ENCODE measurements around the gene RDH12. TPM values are rescaled to one million over a fixed set of nuclear protein-coding genes. Genes with fewer than 3 reads are reported as not detected.

RDH12 gene

DNA sequence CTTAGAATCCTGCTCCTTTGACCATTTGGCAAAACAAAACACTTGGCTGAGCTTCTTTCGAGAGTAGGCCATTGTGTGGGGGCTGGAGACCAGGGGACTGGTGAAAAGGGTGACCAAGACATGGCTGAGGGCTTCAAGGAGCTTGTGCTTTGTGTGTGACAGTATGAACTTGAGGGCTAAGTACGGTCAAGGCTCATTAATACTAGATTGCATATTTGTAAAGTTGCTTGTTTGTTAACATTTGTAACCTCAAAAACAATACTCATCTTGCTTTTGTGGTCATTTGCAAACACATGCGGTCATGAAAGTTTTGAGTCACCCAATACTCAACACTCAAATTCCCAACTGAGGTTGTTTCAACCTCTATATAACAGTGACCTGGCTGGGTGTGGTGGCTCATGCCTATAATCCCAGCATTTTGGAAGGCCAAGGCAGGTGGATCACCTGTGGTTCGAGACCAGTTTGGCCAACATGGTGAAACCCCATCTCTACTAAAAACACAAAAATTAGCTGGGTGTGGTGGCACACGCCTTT, 72.2 kb downstream of the RDH12 start:
- H3K27me3 ChIP-seq (ENCODE audit: insufficient read depth, low read length, poor library complexity), result no peaks in the 10 kb centered on the region
- H3K4me2 ChIP-seq (ENCODE audit: low read length), result no peak overlapping the region
- H4K5ac ChIP-seq (ENCODE audit: low read length), result no peak overlapping the region
- H3K27ac ChIP-seq (ENCODE audit: low read depth, low read length), result no peak overlapping the region
- no CpG with 5 or more reads among the region's 5 CpGs for WGBS (ENCODE audit: extremely low coverage, insufficient coverage, low lambda C conversion rate)
- no peak overlapping the region for H3K4ac ChIP-seq (ENCODE audit: low read depth, low read length)
- DNase-seq, result no peak
- H3K9ac ChIP-seq (ENCODE audit: low read length), result no peak overlapping the region
- no peak overlapping the region for H2BK5ac ChIP-seq (ENCODE audit: low read length)
- H2AK5ac ChIP-seq (ENCODE audit: low read length), result no peak overlapping the region
- no peaks in the 10 kb centered on the region for H3K79me2 ChIP-seq (ENCODE audit: control insufficient read depth, insufficient read depth, low read length)
- H3K4me3 ChIP-seq (ENCODE audit: low read length), result no peak overlapping the region
- no peak overlapping the region for H4K8ac ChIP-seq (ENCODE audit: low read depth, low read length)
- no peak overlapping the region for H2BK120ac ChIP-seq (ENCODE audit: low read depth, low read length)
- no peaks in the 10 kb centered on the region for H3K4me1 ChIP-seq (ENCODE audit: control insufficient read depth, low read depth, low read length)
- no peaks in the 10 kb centered on the region for H3K79me1 ChIP-seq (ENCODE audit: low read length)
- H3K18ac ChIP-seq (ENCODE audit: low read length), result no peak overlapping the region
- peaks cover 5% of the 10 kb centered on the region for H3K36me3 ChIP-seq (ENCODE audit: control insufficient read depth, insufficient read depth, low read length)
- no peak overlapping the region for H3K56ac ChIP-seq (ENCODE audit: low read length)
- H2BK15ac ChIP-seq (replicated peaks; ENCODE audit: low read depth), result no peak overlapping the region
- H3K23ac ChIP-seq (ENCODE audit: low read length), result no peak overlapping the region

DNA sequence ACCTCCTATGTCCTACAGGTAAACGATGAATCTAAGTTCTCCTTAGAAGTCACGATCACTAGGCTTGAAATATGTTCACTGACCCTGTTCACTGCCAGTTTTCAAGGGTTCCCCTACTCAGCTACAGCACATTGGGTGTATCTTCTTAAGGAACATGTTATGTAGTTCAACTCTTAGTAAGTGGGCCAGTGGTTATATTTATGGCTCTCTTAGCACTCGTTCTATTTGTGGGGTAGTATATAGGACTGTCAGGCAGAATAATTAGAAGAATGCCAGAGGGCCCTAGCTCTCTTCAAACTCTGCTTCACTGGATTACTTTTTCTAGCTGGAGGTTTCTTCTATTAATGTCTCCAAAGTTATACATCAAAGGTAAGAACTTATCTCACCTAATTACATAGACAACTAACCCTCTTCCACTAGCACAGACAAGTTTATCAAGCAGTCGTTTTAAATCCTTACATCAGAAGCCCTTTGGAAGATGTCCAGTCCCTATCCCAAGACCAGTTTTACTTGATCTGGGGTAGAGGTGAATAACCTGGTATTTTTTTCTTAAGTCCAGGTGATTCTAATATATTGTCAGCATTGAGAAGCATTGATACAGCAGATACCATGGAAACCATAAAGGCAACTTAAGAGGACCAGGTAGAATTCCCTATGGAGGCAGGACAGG, 75.1 kb downstream of the RDH12 start:
- H2BK5ac ChIP-seq (ENCODE audit: low read length), result no peak overlapping the region
- no peak overlapping the region for H3K9ac ChIP-seq (ENCODE audit: low read length)
- H3K4me3 ChIP-seq (ENCODE audit: low read length), result no peak overlapping the region
- peaks cover 9% of the 10 kb centered on the region for H3K36me3 ChIP-seq (ENCODE audit: control insufficient read depth, insufficient read depth, low read length)
- H3K4me2 ChIP-seq (ENCODE audit: low read length), result no peak overlapping the region
- H2BK15ac ChIP-seq (replicated peaks; ENCODE audit: low read depth), result no peak overlapping the region
- no peak overlapping the region for H3K18ac ChIP-seq (ENCODE audit: low read length)
- no peak overlapping the region for H3K23ac ChIP-seq (ENCODE audit: low read length)
- H3K79me2 ChIP-seq (ENCODE audit: control insufficient read depth, insufficient read depth, low read length), result no peaks in the 10 kb centered on the region
- no peaks in the 10 kb centered on the region for H3K79me1 ChIP-seq (ENCODE audit: low read length)
- H3K4me1 ChIP-seq (ENCODE audit: control insufficient read depth, low read depth, low read length), result no peaks in the 10 kb centered on the region
- H4K5ac ChIP-seq (ENCODE audit: low read length), result no peak overlapping the region
- no peak overlapping the region for H2BK120ac ChIP-seq (ENCODE audit: low read depth, low read length)
- H2AK5ac ChIP-seq (ENCODE audit: low read length), result no peak overlapping the region
- H3K27ac ChIP-seq (ENCODE audit: low read depth, low read length), result no peak overlapping the region
- no CpG with 5 or more reads among the region's 4 CpGs for WGBS (ENCODE audit: extremely low coverage, insufficient coverage, low lambda C conversion rate)
- no peak overlapping the region for H4K8ac ChIP-seq (ENCODE audit: low read depth, low read length)
- no peak overlapping the region for H3K4ac ChIP-seq (ENCODE audit: low read depth, low read length)
- DNase-seq, result no peak
- H3K56ac ChIP-seq (ENCODE audit: low read length), result no peak overlapping the region
- H3K27me3 ChIP-seq (ENCODE audit: insufficient read depth, low read length, poor library complexity), result no peaks in the 10 kb centered on the region

DNA sequence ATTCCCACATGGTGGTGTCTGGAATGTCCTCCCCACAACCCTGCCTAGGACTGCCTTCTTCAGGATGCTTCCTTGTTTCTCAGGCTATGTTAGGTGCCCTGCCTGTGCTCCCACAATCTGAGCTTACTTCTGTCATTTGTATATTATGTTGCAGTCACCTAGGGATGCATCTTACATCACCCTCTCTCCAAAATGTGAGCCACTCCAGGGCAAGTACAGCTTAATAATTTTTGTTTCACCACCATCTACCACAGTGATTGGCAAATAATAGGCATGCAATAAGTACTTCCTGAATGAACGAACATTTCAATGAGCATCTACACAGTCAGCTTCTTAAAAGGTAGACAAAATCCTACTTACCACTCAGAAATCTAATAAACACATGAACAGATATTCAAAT, 77.1 kb downstream of the RDH12 start:
- no peak overlapping the region for H3K23ac ChIP-seq (ENCODE audit: low read length)
- no peaks in the 10 kb centered on the region for H3K79me2 ChIP-seq (ENCODE audit: control insufficient read depth, insufficient read depth, low read length)
- no peak overlapping the region for H3K4me3 ChIP-seq (ENCODE audit: low read length)
- H3K56ac ChIP-seq (ENCODE audit: low read length), result no peak overlapping the region
- no peak overlapping the region for H4K8ac ChIP-seq (ENCODE audit: low read depth, low read length)
- H3K4me1 ChIP-seq (ENCODE audit: control insufficient read depth, low read depth, low read length), result no peaks in the 10 kb centered on the region
- no peak overlapping the region for H4K5ac ChIP-seq (ENCODE audit: low read length)
- H3K18ac ChIP-seq (ENCODE audit: low read length), result no peak overlapping the region
- H2BK15ac ChIP-seq (replicated peaks; ENCODE audit: low read depth), result no peak overlapping the region
- no peak overlapping the region for H3K4ac ChIP-seq (ENCODE audit: low read depth, low read length)
- no peak overlapping the region for H2AK5ac ChIP-seq (ENCODE audit: low read length)
- no peaks in the 10 kb centered on the region for H3K27me3 ChIP-seq (ENCODE audit: insufficient read depth, low read length, poor library complexity)
- no peak overlapping the region for H3K27ac ChIP-seq (ENCODE audit: low read depth, low read length)
- H3K36me3 ChIP-seq (ENCODE audit: control insufficient read depth, insufficient read depth, low read length), result peaks cover 11% of the 10 kb centered on the region
- DNase-seq, result no peak
- H3K9ac ChIP-seq (ENCODE audit: low read length), result no peak overlapping the region
- H3K4me2 ChIP-seq (ENCODE audit: low read length), result no peak overlapping the region
- H3K79me1 ChIP-seq (ENCODE audit: low read length), result no peaks in the 10 kb centered on the region
- WGBS (ENCODE audit: extremely low coverage, insufficient coverage, low lambda C conversion rate), result no CpG with 5 or more reads among the region's 1 CpG
- H2BK5ac ChIP-seq (ENCODE audit: low read length), result no peak overlapping the region
- H2BK120ac ChIP-seq (ENCODE audit: low read depth, low read length), result no peak overlapping the region

- H2BK15ac ChIP-seq (replicated peaks; ENCODE audit: low read depth), result no peak overlapping the region
- no peaks in the 10 kb centered on the region for H3K79me2 ChIP-seq (ENCODE audit: control insufficient read depth, insufficient read depth, low read length)
- no peak overlapping the region for H2BK120ac ChIP-seq (ENCODE audit: low read depth, low read length)
- no peak overlapping the region for H3K4me2 ChIP-seq (ENCODE audit: low read length)
- no peaks in the 10 kb centered on the region for H3K4me1 ChIP-seq (ENCODE audit: control insufficient read depth, low read depth, low read length)
- no peak for DNase-seq
- peaks cover 14% of the 10 kb centered on the region for H3K36me3 ChIP-seq (ENCODE audit: control insufficient read depth, insufficient read depth, low read length)
- H3K56ac ChIP-seq (ENCODE audit: low read length), result no peak overlapping the region
- no CpG with 5 or more reads among the region's 3 CpGs for WGBS (ENCODE audit: extremely low coverage, insufficient coverage, low lambda C conversion rate)
- H3K4me3 ChIP-seq (ENCODE audit: low read length), result no peak overlapping the region
- H3K23ac ChIP-seq (ENCODE audit: low read length), result no peak overlapping the region
- no peak overlapping the region for H3K18ac ChIP-seq (ENCODE audit: low read length)
- H4K5ac ChIP-seq (ENCODE audit: low read length), result no peak overlapping the region
- H4K8ac ChIP-seq (ENCODE audit: low read depth, low read length), result no peak overlapping the region
- H3K27me3 ChIP-seq (ENCODE audit: insufficient read depth, low read length, poor library complexity), result no peaks in the 10 kb centered on the region
- H2AK5ac ChIP-seq (ENCODE audit: low read length), result no peak overlapping the region
- no peak overlapping the region for H3K27ac ChIP-seq (ENCODE audit: low read depth, low read length)
- no peak overlapping the region for H3K9ac ChIP-seq (ENCODE audit: low read length)
- H3K4ac ChIP-seq (ENCODE audit: low read depth, low read length), result no peak overlapping the region
- no peak overlapping the region for H2BK5ac ChIP-seq (ENCODE audit: low read length)
- no peaks in the 10 kb centered on the region for H3K79me1 ChIP-seq (ENCODE audit: low read length)
These were observed 80.4 kb downstream of the RDH12 start for GRCh38 chr14:67782090-67782489.

Small RNA genes within 50 kb of the gene (small RNA-seq; reads per million reads assigned to genes)
- not detected for gene AL049779.3 (ENCODE audit: insufficient read depth)
- gene RN7SL369P (ENCODE audit: insufficient read depth), result not detected
- gene RNA5SP386 (ENCODE audit: insufficient read depth), result not detected
